Prostate gland (tissue), 2 donors: ENCODE measurements around the gene PCSK6.

ENCODE experiments used
- POLR2A ChIP-seq: fragments of 450-650 bp; IDR thresholded peaks from one replicate; pipeline ENCODE4 v1.6.1; 2016; ENCODE audit warnings: antibody characterized with exemption, mild to moderate bottlenecking
- TF ChIP-seq, protein P1 (sequence below), 4 experiments: fragments of 200-600 bp in 2 of 4; fragments of 450-650 bp in 2 of 4; sonication (generic) in 2 of 4; IDR thresholded peaks; 1 replicate in 3 of 4; 2 replicates in 1 of 4; pipeline ENCODE4 v1.5.1; 2016 to 2019; ENCODE audit warnings: antibody characterized with exemption in 4 of 4, mild to moderate bottlenecking in 2 of 4, moderate library complexity in 2 of 4

DNA sequence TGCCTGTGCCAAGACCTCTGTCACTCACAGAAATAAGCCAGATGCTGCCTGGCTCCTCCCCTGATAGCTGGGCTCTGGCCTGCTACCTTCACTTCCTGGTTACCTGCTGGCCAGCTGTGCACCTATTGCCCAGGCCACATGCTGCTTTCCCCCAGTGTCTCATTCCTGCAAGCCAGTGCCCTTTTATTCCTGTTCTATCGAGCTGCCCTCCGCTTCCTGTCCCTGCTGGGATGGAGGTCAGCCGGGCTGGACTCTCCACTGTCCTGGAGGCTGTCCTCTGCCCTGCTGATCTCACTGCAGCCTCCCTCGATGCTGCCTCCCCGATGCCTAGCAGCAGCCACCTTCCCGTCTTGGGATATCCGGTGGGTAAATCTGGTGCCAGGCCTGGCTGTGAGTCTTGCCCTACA lies 157.4 kb downstream of the PCSK6 start:
- no peak for TF ChIP-seq POLR2A
- TF ChIP-seq, protein P1, sequence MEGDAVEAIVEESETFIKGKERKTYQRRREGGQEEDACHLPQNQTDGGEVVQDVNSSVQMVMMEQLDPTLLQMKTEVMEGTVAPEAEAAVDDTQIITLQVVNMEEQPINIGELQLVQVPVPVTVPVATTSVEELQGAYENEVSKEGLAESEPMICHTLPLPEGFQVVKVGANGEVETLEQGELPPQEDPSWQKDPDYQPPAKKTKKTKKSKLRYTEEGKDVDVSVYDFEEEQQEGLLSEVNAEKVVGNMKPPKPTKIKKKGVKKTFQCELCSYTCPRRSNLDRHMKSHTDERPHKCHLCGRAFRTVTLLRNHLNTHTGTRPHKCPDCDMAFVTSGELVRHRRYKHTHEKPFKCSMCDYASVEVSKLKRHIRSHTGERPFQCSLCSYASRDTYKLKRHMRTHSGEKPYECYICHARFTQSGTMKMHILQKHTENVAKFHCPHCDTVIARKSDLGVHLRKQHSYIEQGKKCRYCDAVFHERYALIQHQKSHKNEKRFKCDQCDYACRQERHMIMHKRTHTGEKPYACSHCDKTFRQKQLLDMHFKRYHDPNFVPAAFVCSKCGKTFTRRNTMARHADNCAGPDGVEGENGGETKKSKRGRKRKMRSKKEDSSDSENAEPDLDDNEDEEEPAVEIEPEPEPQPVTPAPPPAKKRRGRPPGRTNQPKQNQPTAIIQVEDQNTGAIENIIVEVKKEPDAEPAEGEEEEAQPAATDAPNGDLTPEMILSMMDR (IDR thresholded peaks at IDR 0.05) = no peak
